ENCODE data around the gene ABHD18.
"Not testable (repeated sequence)": the region's sequence is repeated elsewhere in the genome, so short reads cannot be mapped to it uniquely, and the experiment has no call there.

ABHD18 gene

DNA sequence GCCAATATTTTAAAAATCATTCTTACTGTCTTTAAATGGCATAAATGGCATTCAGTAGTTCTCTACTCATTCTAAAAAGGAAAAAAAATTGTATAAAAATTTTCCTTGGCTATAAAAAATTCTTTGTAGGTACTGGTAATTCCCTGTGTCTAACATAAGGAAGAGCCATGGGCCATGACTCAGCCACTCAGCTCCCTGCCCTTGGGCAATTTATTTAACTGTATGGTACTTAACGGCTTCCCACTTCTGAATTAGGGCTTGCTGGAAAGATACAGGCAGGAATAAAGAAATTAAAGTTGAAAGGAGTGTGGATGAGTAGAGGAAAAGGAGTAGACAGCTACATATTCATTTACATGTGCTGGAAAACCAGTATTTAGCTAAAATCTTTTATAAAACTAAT is 30.6 kb downstream of the ABHD18 start:
- DNase-seq, result no peak

DNA sequence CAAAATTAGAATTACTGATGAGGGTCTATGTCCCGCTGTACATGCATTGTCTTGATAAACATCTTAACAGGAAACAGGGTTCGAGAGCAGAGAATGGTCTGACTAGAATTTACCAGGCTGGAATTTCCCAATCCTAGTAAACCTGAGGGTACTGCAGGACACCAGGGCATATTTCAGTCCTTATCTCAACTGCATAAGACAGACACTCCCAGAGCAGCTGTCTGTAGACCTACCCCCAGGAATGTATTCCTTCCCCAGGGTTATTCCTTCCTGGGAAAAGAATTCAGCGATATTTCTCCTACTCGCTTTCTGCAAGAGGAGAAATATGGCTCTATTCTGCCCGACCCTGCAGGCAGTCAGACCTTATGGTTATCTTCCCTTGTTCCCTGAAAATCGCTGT is 31.3 kb downstream of the ABHD18 start:
- not testable (repeated sequence) for DNase-seq

DNA sequence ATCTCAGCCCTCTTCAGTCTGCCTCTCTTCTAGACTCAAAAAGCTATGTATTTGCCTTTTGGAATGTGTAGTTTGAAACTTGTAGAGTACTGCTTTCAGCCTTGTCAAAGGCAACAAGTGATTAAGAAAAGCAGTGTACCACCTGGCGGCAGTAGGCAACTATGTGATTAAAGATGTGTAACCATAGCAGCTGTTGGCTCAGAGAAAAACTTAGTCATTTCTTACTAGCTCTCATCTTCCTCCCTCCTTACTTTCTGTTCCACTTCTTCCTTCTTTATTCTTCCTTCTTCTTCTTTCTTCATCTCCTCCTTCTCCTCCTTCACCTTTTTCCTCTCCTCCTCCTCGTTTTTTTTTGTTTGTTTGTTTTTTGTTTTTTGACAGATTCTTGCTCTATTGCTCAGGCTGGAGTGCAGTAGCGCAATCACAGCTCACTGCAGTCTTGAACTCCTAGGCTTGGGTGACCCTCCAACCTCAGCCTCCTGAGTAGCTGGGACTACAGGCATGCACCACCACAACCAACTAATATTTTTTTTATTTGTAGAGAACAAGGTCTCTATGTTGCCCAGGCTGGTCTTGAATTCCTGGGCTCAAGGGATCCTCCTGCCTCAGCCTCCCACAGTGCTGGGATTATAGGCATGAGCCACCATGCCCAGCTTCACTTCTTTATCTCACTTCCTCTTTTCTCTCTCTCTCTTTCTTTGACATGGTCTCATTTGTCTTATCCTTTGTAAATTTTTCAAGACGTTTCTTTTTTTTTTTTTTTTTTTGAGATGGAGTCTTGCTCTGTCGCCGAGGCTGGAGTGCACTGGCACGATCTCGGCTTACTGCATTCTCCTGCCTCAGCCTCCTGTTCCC is 32.6 kb downstream of the ABHD18 start:
- peak; percentile 8 for DNase-seq

DNA sequence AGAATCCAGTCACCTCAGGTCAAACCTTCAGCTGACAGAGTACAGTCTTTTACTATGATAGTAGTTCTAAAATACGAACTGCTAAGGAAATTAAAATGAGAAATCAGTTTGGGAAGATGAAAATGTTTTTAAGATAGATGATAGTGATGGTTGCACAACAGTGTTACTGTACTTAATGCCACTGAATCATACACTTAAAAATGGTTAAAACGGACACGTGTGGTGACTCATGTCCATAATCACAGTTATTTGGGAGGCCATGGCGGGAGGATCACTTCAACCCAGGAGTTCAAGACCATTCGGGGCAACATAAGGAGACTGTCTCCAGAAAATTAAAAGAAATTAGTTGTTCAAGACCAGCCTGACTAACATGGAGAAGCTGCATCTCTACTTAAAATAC is 41.4 kb downstream of the ABHD18 start:
- DNase-seq, result no peak

DNA sequence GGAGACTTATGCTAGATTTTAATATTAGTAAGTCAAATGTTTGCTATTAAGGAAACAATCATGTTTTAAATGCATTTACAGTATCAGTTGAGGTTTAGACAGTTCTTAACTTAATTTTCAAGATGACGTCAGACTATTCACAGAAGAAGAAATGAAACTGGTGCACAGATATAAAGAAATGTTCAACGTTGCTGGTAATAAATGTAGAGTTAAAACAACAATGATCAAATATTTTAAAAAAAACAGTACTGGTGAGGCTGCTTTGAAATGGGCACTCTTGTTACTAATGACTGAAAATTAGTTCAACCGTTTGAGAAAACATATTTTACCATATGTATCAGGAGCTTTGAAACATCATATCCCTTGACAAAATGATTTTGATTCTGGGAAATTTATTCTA is 44.2 kb downstream of the ABHD18 start:
- DNase-seq, result no peak

DNA sequence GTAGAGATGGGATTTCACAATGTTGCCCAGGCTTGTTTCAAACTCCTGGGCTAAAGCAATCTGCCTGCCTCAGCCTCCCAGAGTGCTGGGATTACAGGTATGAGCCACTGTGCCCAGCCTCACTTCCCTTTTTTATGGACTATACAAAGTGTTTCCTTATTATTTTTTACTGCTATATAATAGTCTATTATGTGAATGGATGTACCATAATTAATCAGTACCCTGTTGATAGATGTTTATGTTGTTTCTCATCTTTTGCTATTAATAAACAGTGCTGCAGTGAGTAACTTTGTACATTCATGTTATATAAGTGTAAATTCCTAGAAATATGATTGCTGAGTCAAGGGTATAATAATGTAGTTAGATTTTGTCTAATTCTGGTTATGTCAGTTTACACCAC is 60.1 kb downstream of the ABHD18 start:
- DNase-seq, result no peak

DNA sequence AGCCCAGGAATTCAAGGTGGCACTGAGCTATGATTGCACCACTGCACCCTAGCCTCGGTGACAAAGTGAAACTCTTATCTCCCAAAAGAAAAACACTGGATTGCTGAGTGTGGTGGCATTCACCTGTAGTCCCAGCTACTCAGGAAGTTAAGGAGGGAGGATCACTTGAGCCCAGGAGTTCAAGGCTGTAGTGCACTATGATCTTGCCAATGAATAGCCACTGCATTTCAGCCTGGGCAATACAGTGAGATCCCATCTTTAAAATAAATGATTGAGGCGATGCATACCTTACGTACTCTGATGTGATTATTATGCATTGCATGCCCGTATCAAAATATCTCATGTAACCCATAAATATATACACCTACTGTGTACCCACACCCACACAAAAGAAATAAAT is 64.7 kb downstream of the ABHD18 start:
- DNase-seq, result no peak

DNA sequence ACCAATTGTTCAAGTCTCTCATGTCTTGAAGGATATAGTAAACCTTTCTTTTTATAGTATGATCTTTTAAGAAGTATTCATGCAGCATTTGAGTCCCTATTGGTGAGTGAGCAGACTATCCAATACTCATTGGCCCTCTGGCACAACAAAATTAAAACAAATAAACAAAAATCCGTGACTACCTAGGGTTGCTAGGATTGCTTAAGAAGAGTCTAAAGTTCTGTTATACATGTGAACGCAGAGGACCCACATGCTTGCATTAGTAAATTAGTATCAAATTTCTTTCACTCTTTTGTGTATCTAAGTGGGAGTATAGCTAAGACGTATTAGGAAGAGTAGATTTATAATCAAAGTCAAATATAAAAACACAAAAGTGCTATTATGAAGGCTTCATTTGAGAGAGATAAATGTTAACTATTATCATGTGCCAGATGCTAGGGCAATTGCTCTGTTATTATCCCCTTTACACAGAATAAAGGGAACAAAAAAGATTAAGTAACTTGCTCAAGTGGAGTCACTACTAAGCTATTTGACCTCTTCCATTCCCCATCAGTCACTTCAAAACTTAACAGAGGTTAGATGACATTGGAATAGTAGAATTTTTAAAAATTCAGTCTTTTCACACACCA is 66.7 kb downstream of the ABHD18 start:
- DNase-seq, result no peak

DNA sequence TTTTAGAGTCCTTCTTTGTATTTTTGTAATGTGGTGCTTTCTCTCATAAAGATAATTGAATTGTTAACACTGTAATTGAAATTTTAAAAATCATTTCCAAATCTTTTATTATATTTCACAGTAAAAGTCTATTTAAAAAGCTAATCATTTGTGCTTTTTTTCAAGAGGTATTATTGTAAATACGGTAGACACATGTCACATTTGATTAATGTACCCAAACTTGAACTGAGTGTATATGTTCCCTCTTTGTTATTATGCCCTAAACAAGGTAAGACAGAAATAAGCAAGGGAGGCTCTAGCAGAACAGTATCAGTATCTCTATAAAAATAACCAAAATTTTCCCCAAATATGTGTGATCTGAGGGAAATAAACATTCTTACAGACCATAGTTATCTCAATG is 74.4 kb downstream of the ABHD18 start:
- DNase-seq, result no peak

DNA sequence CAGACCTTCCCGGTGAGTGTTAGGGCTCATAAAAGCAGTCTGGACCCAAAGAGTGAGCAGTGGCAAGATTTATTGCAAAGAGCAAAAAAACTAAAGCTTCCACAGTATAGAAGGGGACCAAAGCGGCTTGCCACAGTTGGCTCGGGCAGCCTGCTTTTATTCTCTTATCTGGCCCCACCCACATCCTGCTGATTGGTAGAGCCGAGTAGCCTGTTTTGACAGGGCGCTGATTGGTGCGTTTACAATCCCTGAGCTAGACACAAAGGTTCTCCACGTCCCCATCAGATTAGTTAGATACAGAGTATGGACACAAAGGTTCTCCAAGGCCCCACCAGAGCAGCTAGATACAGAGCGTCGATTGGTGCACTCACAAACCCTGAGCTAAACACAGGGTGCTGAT is 81.8 kb downstream of the ABHD18 start:
- not testable (repeated sequence) for DNase-seq

DNA sequence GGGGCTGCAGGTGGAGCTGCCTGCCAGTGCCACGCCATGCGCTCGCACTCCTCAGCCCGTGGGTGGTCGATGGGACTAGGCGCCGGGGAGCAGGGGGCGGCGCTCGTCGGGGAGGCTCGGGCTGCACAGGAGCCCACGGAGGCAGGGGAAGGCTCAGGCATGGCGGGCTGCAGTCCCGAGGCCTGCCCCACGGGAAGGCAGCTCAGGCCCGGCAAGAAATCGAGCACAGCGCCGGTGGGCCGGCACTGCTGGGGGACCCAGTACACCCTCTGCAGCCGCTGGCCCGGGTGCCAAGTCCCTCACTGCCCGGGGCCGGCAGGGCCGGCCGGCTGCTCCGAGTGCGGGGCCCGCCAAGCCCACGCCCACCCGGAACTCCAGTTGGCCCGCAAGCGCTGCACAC is 82.3 kb downstream of the ABHD18 start:
- DNase-seq, result not testable (repeated sequence)

DNA sequence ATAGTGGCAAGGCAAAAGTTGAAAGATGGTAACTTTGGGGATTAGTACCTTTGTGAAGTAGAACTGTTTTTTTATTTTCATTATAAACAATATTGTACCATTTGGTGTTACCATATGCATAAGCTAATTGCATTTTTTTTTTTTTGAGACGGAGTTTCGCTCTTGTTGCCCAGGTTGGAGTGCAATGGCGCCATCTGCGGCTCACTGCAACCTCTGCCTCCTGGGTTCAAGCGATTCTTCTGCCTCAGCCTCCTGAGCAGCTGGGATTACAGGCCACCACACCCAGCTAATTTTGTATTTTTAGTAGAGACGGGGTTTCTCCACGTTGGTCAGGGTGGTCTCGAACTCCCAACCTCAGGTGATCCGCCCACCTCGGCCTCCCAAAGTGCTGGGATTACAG is 86.0 kb downstream of the ABHD18 start:
- DNase-seq, result not testable (repeated sequence)

DNA sequence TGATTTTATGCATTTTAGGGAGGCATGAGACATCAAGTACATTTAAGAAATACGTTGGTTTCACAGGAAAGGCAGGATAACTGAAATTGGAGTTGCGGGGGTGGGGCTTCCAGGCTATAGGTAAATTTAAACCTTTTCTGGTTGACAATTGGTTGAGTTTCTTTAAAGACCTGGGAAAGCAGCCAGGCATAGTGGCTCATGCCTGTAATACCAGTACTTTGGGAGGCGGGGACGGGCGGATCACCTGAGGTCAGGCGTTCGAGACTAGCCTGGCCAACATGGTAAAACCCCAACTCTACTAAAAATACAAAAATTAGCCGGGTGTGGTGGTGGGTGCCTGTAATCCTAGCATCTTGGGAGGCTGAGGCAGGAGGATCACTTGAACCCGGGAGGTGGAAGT is 89.7 kb downstream of the ABHD18 start:
- not testable (repeated sequence) for DNase-seq

DNA sequence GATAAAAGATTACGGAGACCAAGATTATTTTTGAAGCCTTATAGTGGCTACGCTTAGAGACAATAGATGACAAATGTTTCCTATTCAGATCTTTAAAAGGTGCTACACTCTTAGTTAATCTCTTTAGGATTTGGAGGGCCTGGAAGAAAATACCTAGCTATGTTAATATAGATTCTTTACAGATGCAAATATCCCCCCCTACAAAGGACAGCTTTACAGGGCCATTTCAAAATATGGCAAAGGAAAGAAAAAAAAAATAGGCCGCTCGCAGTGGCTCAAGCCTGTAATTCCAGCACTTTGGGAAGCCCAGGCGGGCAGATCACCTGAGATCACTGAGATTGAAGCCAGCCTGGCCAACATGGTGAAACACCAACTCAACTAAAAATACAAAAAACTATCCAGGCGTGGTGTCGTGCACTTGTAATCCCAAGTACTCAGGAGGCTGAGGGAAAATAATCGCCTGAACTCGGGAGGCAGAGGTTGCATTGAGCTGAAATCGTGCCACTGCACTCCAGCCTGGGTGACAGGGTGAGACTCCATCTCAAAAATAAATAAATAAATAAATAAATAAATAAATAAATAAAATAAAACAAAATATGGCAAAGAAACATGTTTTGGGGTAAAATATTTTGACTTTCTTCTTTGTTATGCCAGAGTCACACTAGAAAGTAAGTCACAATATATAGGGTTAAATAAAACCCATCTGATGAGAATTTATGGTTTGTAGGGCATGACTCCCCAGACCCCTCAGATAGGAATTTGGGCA is 90.4 kb downstream of the ABHD18 start:
- not testable (repeated sequence) for DNase-seq

DNA sequence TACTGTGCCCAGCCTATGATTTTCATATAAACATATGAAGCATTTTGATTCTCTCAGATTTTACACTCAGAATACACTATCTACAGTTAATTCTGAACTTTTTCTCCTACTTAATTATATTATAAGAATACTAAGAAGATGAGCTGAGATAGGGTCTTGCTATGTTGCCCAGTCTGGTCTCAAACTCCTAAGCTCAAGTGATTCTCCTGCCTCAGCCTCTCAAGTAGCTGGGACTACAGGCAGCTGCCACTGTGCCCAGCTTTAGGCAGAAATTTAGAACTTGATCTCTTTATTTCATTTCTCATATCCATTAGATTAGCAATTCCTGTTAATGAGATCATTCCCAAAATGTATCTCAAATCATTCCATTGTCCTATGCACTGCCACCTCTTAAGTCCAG is 91.2 kb downstream of the ABHD18 start:
- no peak for DNase-seq

DNA sequence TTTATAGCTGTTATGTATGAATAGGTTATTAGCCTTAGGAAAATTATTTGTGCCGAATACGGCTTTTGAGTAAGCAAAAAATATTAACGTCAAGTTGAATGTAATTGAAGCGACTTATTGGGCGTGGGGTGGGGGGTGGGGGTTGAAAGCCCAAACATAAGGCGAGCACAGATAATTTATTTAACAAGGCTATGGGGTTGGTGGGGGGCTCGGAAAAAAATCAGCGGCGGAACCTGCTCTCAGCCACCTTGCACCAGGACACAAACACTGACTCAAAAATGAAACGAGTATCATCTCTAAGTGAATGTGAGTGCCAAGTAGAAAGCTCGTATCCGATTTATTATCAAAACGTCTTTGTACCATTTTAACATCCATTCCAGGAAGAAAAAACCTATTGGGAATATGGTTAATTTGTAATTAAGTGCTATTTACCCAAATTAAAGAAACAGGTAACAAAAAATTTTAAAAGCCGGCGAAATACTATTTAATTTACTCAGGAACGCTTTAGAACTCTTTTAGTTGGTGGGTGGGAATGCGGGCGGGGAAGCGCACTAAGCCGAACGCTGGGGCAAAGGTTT is 95.0 kb downstream of the ABHD18 start:
- DNase-seq, result no peak

DNA sequence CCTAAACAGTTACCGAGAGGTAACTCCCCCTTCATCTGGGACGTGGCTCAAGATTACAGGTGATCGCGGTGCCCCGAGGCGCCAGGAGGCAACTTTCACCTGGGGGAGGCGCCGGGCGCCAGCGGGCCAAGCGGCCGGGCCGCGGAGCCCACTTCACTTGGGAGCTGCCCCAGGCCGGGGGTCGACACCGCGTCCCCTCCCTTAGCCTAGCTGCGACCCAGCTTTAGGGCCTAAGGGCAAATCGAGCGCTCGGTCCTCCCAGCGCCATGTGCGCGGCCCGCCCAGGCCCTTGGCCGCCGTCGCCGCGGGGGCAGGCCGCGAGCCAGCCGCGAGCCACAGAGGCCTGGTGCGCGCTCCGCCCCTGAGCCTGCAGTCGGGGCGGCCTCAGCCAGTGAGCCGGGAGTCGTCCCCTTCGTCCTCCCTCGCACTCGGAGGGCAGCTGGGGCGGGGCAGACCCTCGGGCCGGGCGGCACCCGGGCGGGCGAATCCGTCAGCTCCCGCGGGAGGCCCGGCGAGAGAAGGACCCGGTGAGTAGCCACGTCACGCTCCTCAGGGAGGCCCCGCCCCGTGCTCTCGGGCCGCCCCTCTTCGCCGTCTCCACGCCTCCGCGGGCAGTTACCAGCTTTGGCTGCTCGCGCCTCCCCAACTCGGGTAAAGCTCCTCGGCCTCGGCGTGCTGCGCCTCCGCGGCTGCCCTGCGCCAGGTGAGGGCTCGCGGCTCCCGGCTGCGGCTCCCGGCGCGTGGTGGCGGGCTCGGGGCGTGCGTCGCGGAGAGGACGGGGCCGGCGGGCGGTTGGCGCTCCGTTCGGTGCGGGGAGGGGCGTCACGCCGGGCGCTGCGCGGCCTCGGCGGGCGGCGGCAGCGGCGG is 95.7 kb downstream of the ABHD18 start, which contains the start of gene LARP1B:
LARP1B (plus strand) TSS at position 614 of the 867 bp plus-strand sequence. CDS start 13,640 bp downstream, outside the sequence.
- peak; percentile 93 for DNase-seq

DNA sequence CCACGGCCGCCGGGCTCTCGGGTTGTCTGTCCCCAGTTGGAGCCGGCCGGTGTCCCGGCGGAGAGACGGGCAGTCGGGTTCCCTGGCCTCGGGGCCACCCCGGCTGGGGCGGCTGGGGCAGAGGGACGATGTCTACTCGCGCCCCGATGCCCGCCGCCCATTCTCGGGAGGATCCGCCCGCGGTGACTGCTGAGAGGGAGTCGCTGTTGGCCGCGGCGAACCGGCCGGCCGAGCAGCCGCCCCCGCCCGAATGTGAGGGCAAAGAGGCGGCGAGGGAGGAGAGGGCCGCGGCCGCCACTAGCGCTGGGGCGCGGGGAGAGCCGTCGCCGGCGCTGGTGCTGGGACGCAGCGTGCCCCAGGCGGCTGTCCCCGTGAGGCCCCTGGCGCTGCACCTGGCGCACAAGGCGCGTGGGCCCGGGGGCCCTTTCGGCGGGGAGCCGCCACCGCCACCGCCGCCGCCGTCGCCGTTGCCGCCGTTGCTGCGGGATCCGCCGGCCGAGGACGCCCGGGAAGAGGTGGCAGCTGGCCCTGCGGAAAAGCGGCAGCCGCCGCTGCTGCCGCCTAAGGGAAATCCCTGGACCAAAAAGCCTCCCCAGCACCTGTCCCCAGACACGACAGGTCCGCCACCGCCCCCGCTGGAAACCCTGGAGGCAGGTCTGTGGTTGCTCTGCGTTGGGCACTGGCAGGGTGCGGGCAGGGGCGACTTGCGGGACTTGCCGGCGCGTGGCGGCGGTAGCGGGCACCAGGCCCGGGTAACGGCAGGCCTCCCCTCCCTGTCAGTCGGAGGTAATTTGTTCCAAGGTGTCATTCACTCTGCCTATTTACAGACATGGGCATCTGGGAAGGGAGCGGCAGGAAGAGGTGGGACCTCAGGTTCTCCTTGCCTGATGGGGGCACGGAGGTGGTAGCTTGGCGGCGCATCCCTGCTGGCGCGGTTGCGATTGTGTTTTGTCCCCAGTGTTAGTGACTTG is 96.6 kb downstream of the ABHD18 start:
- DNase-seq, result peak; percentile 65

DNA sequence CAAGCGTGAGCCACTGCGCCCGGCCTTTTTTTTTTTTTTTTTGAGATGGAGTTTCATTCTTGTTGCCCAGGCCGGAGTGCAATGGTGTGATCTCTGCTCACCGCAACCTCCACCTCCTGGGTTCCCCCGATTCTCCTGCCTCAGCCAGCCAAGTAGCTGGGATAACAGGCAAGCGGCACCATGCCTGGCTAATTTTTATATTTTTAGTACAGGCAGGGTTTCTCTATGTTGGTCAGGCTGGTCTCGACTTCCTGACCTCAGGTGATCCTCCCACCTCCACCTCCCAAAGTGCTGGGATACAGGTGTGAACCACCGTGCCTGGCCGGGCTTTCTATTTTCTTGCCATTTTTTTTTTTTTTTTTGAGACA is 101.2 kb downstream of the ABHD18 start:
- not testable (repeated sequence) for DNase-seq

DNA sequence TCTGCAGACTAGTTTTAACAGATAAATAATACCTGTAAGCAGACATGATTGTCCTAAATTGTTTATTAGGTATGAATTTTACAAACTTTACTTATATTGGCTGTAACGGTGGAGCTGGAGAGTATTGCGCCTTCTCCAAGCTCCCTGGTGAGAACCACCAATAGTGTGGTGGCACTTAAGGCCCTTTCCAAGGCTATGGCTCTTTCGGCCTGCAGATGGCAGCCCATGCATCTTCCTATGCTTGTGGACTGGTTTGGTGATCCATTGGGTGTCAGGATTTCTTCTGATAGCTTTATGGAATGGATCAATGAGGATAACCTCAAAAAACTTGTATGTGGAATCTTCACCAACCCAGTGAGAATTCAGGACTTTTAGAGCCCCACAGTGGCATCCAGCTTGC is 103.7 kb downstream of the ABHD18 start:
- no peak for DNase-seq

DNA sequence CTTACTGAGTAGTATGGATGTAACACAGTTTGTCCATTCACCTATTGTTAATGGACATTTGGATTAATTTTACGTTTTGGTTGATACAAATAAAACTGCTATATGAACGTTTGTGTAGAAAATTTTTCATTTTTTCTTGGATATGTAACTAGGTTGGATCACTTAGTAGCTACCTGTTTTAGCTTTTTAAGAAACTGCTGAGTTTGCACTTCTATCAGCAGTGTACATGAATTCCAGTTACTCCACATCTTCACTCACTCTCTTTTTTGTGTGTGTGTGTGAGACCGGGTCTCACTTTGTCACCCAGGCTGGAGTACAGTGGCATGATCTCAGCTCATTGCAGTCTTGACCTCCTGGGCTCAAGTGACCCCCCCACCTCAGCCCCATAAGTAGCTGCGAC is 111.3 kb downstream of the ABHD18 start:
- DNase-seq, result no peak

Data from stimulated activated CD4-positive, alpha-beta T cell treated with anti-CD3 and anti-CD28 coated beads, Interleukin-4, amount 100 ng/mL, for 1 hour (primary cell).